GM18951 (cell line): ENCODE results near the gene PCDH15.
"Not testable (repeated sequence)": the region's sequence is repeated elsewhere in the genome, so short reads cannot be mapped to it uniquely, and the experiment has no call there.

Experiments
- POLR2A ChIP-seq: IDR thresholded peaks from 4 replicates; pipeline ENCODE4 v1.6.1; 2011; ENCODE audit warnings: mild to moderate bottlenecking; ENCODE audit not compliant: insufficient read length, insufficient read depth; ENCODE audit errors: extremely low read depth
- in situ Hi-C: fragments of 300-500 bp; cut with MboI; formaldehyde crosslinking; loops from one replicate; pipeline ENCODE4 v1.12.0; 2022; ENCODE audit warnings: low sequenced_read_pairs, mixed read lengths, inconsistent platforms; ENCODE audit not compliant: unreplicated experiment

Gene PCDH15

GRCh38 chr10:54485971-54486370, 315.1 kb downstream of the PCDH15 start:
- no peak for TF ChIP-seq POLR2A
- in situ Hi-C loops = no loop called here

GRCh38 chr10:54484186-54484585, 316.8 kb downstream of the PCDH15 start:
- TF ChIP-seq POLR2A = no peak
- in situ Hi-C loops = no loop called here

- in situ Hi-C loops = no loop called here
- TF ChIP-seq POLR2A = no peak
Observed at GRCh38 chr10:54478601-54479000, 322.4 kb downstream of the PCDH15 start.

- TF ChIP-seq POLR2A = no peak
- in situ Hi-C loops = no loop called here
Observed at GRCh38 chr10:54477738-54478137, 323.3 kb downstream of the PCDH15 start.

GRCh38 chr10:54470324-54470631, 330.8 kb downstream of the PCDH15 start:
- TF ChIP-seq POLR2A = no peak
- in situ Hi-C loops = no loop called here

- TF ChIP-seq POLR2A = no peak
- in situ Hi-C loops = no loop called here
Observed at GRCh38 chr10:54469587-54470323, 331.3 kb downstream of the PCDH15 start.

- TF ChIP-seq POLR2A = no peak
- in situ Hi-C loops = no loop called here
Observed at GRCh38 chr10:54454271-54454670, 346.8 kb downstream of the PCDH15 start.

GRCh38 chr10:54449056-54449455, 352.0 kb downstream of the PCDH15 start:
- no peak for TF ChIP-seq POLR2A
- in situ Hi-C loops = no loop called here

- no peak for TF ChIP-seq POLR2A
- in situ Hi-C loops = no loop called here
Observed at GRCh38 chr10:54444170-54444569, 356.9 kb downstream of the PCDH15 start.

GRCh38 chr10:54441275-54441674, 359.8 kb downstream of the PCDH15 start:
- no peak for TF ChIP-seq POLR2A
- in situ Hi-C loops = no loop called here

GRCh38 chr10:54434782-54435181, 366.2 kb downstream of the PCDH15 start:
- in situ Hi-C loops = no loop called here
- no peak for TF ChIP-seq POLR2A

GRCh38 chr10:54415483-54415882, 385.5 kb downstream of the PCDH15 start:
- in situ Hi-C loops = no loop called here
- TF ChIP-seq POLR2A = no peak

GRCh38 chr10:54402576-54402975, 398.5 kb downstream of the PCDH15 start:
- in situ Hi-C loops = no loop called here
- no peak for TF ChIP-seq POLR2A

- no peak for TF ChIP-seq POLR2A
- in situ Hi-C loops = no loop called here
Observed at GRCh38 chr10:54396031-54396430, 405.0 kb downstream of the PCDH15 start.

GRCh38 chr10:54394598-54394997, 406.4 kb downstream of the PCDH15 start:
- in situ Hi-C loops = not testable (repeated sequence)
